Endothelial cell of umbilical vein (primary cell): ENCODE data around the gene PSMA8. TPM values are rescaled to one million over a fixed set of nuclear protein-coding genes. Genes with fewer than 3 reads are reported as not detected.

ENCODE experiments used
- BruUV-seq: library from RNA; stranded (reverse); fragments of 400-500 nt; replicated peaks from 2 replicates; lab custom pipeline; 2021; lab: Mats Ljungman, UMichigan
- CTCF ChIA-PET: fragments of 300-600, 350-600 bp; sonication (Branson Sonifier 250); formaldehyde crosslinking; loops from one replicate; lab custom pipeline; 2021; ENCODE audit warnings: antibody characterized with exemption, inconsistent platforms; lab: Charles Lee
- POLR2A ChIA-PET: fragments of 300-600, 350-600 bp; sonication (Branson Sonifier 250); formaldehyde crosslinking; loops from one replicate; lab custom pipeline; 2021; ENCODE audit warnings: antibody characterized with exemption, inconsistent platforms; lab: Charles Lee
- DNase-seq: peaks from one replicate; pipeline ENCODE4 v3.0.0-alpha.2; 2011; ENCODE audit warnings: low read depth, low spot score
- FAIRE-seq: peaks from 2 replicates; lab custom pipeline; 2011; peaks lifted over from hg19 to GRCh38; lab: Jason Lieb, UNC
- H2AFZ ChIP-seq: 2 replicates; pipeline ENCODE4 v1.6.0; 2012; ENCODE audit warnings: low read depth, low read length, control low read depth, inconsistent platforms
- H3K27ac ChIP-seq: 2 replicates; pipeline ENCODE4 v1.5.1; 2011; ENCODE audit warnings: low read depth, mild to moderate bottlenecking, control low read depth, low read length, moderate library complexity; ENCODE audit not compliant: insufficient read depth
- H3K27me3 ChIP-seq, 2 experiments: 2 replicates each; pipeline versions ENCODE4 v1.6.0 to v1.6.1; 2011; ENCODE audit warnings: low read length in 2 of 2, mixed read lengths in 1 of 2; ENCODE audit not compliant: control insufficient read depth in 2 of 2, insufficient read depth in 2 of 2
- H3K36me3 ChIP-seq, 2 experiments: 2 replicates in 1 of 2; 3 replicates in 1 of 2; pipeline ENCODE4 v1.5.1; 2011; ENCODE audit warnings: low read length in 2 of 2, mild to moderate bottlenecking in 1 of 2, moderate library complexity in 1 of 2; ENCODE audit not compliant: control insufficient read depth in 2 of 2, insufficient read depth in 2 of 2; ENCODE audit errors: extremely low read depth in 1 of 2
- H3K4me1 ChIP-seq: 3 replicates; pipeline ENCODE4 v1.5.1; 2011; ENCODE audit warnings: mild to moderate bottlenecking, low read length; ENCODE audit not compliant: control insufficient read depth, insufficient read depth; ENCODE audit errors: extremely low read depth
- H3K4me2 ChIP-seq: 2 replicates; pipeline ENCODE4 v1.6.1; 2011; ENCODE audit warnings: low read length, control low read depth, mixed read lengths; ENCODE audit not compliant: insufficient read depth
- H3K4me3 ChIP-seq, 3 experiments: fragments of 200-600 bp in 1 of 3; sonication (generic), shearing (Covaris generic) in 1 of 3; replicated peaks in 1 of 3; 2 replicates each; pipeline ENCODE4 v1.5.1; 2011 to 2016; ENCODE audit warnings: control low read depth in 3 of 3, low read length in 3 of 3, mild to moderate bottlenecking in 2 of 3, inconsistent platforms in 1 of 3, low read depth in 1 of 3, moderate library complexity in 1 of 3; ENCODE audit not compliant: insufficient read depth in 1 of 3
- H3K79me2 ChIP-seq: 2 replicates; pipeline ENCODE4 v1.6.0; 2012; ENCODE audit warnings: low read length, inconsistent platforms; ENCODE audit not compliant: control insufficient read depth, insufficient read depth
- H3K9ac ChIP-seq: replicated peaks from 2 replicates; pipeline ENCODE3; 2011; ENCODE audit warnings: low read length, control low read depth; ENCODE audit not compliant: insufficient read depth; ENCODE audit errors: extremely low read depth
- H3K9me1 ChIP-seq: replicated peaks from 3 replicates; pipeline ENCODE4 v1.6.0; 2011; ENCODE audit warnings: mild to moderate bottlenecking, low read length; ENCODE audit not compliant: control insufficient read depth, insufficient read depth; ENCODE audit errors: extremely low read depth
- H3K9me3 ChIP-seq: replicated peaks from 2 replicates; pipeline ENCODE4 v1.5.1; 2012; ENCODE audit warnings: low read length, inconsistent platforms; ENCODE audit not compliant: control insufficient read depth, insufficient read depth
- H4K20me1 ChIP-seq: replicated peaks from 2 replicates; pipeline ENCODE3; 2011; ENCODE audit warnings: mild to moderate bottlenecking, low read length; ENCODE audit not compliant: control insufficient read depth, insufficient read depth; ENCODE audit errors: extremely low read depth
- CTCF ChIP-seq, 2 donors: IDR thresholded peaks; 1 replicate in 1 of 2; 2 replicates in 1 of 2; pipeline ENCODE4 v1.5.1; 2011; ENCODE audit warnings: low read length in 2 of 2, mild to moderate bottlenecking in 2 of 2, moderate library complexity in 2 of 2, control low read depth in 1 of 2, inconsistent platforms in 1 of 2, low read depth in 1 of 2; ENCODE audit not compliant: insufficient read depth in 1 of 2; ENCODE audit errors: extremely low read depth in 1 of 2
- EZH2 ChIP-seq: IDR thresholded peaks from 2 replicates; pipeline ENCODE4 v1.6.1; 2012; ENCODE audit warnings: borderline replicate concordance, low read depth, mild to moderate bottlenecking, moderate library complexity, low read length, inconsistent platforms; ENCODE audit not compliant: severe bottlenecking
- FOS ChIP-seq: IDR thresholded peaks from 2 replicates; pipeline ENCODE4 v1.6.1; 2011; ENCODE audit warnings: mild to moderate bottlenecking, low read length, moderate library complexity, borderline replicate concordance; ENCODE audit not compliant: insufficient read depth
- GATA2 ChIP-seq: IDR thresholded peaks from 2 replicates; pipeline ENCODE4 v1.7.0; 2011; ENCODE audit warnings: low read depth, mild to moderate bottlenecking, moderate library complexity, mixed read lengths, low read length; ENCODE audit not compliant: insufficient read length, insufficient read depth
- JUN ChIP-seq: IDR thresholded peaks from 2 replicates; pipeline ENCODE4 v1.6.1; 2011; ENCODE audit warnings: borderline replicate concordance, low read depth; ENCODE audit not compliant: insufficient read length, insufficient read depth
- MYC ChIP-seq: IDR thresholded peaks from one replicate; pipeline ENCODE4 v1.6.1; 2011; ENCODE audit warnings: mild to moderate bottlenecking, low read depth, low read length
- POLR2A ChIP-seq: IDR thresholded peaks from 2 replicates; pipeline ENCODE4 v1.6.1; 2012; ENCODE audit warnings: low read depth, mild to moderate bottlenecking, control low read depth, low read length
- POLR2AphosphoS5 ChIP-seq: IDR thresholded peaks from 2 replicates; pipeline ENCODE4 v1.6.1; 2012; ENCODE audit warnings: low read depth, mild to moderate bottlenecking, control low read depth, low read length, moderate library complexity; ENCODE audit not compliant: insufficient read depth
- dilution Hi-C: fragments of 300-500 bp; cut with MboI; formaldehyde crosslinking; loops from one replicate; pipeline ENCODE4 v1.15.0; 2019; ENCODE audit warnings: low sequenced_read_pairs; ENCODE audit not compliant: extremely low pct_ligation_motif_present
- intact Hi-C: fragments of 100-400 bp; cut with micrococcal nuclease; formaldehyde crosslinking; loops from one replicate; pipeline ENCODE4 v1.10.0; 2022
- polyA plus RNA-seq, 4 experiments: library from polyadenylated mRNA; depleted of rRNA in 3 of 4; stranded (reverse) in 3 of 4; unstranded in 1 of 4; fragments of >200 nt; gene quantifications; 2 replicates each; pipeline versions ENCODE4 v1.2.1 to v1.2.3, GENCODE V29; 2011 to 2012; ENCODE audit warnings: missing spikeins in 1 of 4
- total RNA-seq: library from RNA; stranded (reverse); gene quantifications from 2 replicates; pipeline ENCODE4 v1.2.3, GENCODE V29; 2021
- TF ChIP-seq, protein P1 (sequence below): IDR thresholded peaks from 2 replicates; pipeline ENCODE4 v1.6.1; 2011; ENCODE audit not compliant: insufficient read depth, insufficient read length

Gene PSMA8
- total and polyA plus RNA-seq, 2 donors (not counting 3 experiments of a cell fraction or from before 2014, with no cell fraction given) = not detected

DNA sequence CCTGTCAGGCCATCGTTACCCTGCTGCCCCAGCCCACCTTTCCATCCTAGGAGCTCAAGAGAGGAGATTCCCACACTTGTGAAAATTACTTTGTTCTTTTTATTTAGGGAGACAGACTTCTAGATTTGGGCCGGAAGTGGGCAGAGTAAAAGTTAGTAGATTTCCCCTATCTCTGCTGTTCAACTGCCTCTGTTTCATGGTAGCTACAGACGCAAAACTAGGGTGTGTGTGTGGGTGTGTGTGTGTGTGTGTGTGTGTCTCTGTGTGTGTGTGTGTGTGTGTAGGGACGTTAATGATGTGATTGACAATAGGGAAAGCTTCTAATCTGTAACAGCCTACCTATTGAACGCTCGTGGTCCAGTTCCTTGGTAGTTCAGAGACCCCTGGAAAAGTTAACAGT lies 438 bp downstream of the PSMA8 start:
- no peak for DNase-seq
- dilution Hi-C loops (no loop called here), intact Hi-C loops (no loop called here)
- CTCF ChIA-PET = no interaction called here
- POLR2A ChIA-PET = no interaction called here
- H3K27ac ChIP-seq = no peak overlapping the region
- H3K27me3 ChIP-seq = peaks cover 0 to 2% of the 10 kb centered on the region in 2 experiments
- no peak overlapping the region for H3K9ac ChIP-seq
- no peaks in the 10 kb centered on the region for H3K4me1 ChIP-seq
- no peaks in the 10 kb centered on the region for H3K9me1 ChIP-seq
- H3K9me3 ChIP-seq = no peaks in the 10 kb centered on the region
- TF ChIP-seq CTCF (IDR thresholded peaks at IDR 0.05; ENCODE audit: extremely low read depth in 1 of 2, insufficient read depth in 1 of 2, low read depth in 1 of 2, low read length in 2 of 2) = no peak
- TF ChIP-seq FOS = no peak
- TF ChIP-seq, protein P1, sequence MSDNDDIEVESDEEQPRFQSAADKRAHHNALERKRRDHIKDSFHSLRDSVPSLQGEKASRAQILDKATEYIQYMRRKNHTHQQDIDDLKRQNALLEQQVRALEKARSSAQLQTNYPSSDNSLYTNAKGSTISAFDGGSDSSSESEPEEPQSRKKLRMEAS = no peak
- no peak for TF ChIP-seq GATA2
- TF ChIP-seq EZH2 = no peak
- TF ChIP-seq JUN = no peak
- TF ChIP-seq POLR2A = no peak
- no peak for TF ChIP-seq MYC
- TF ChIP-seq POLR2AphosphoS5 = no peak
- no peak for FAIRE-seq
- H3K4me2 ChIP-seq = no peak overlapping the region
- no TSS peak for BruUV-seq
- no peak overlapping the region for H3K4me3 ChIP-seq
- no peaks in the 10 kb centered on the region for H4K20me1 ChIP-seq
- H3K36me3 ChIP-seq = no peaks in the 10 kb centered on the region
- no peak overlapping the region for H2AFZ ChIP-seq
- no peaks in the 10 kb centered on the region for H3K79me2 ChIP-seq
